Ishikawa (cell line): ENCODE measurements around the gene BACH2.

Experiments used
- CEBPB ChIP-seq: IDR thresholded peaks from 2 replicates; pipeline ENCODE4 v1.6.1; 2012
- CREB1 ChIP-seq: IDR thresholded peaks from 2 replicates; pipeline ENCODE4 v1.6.1; 2012; ENCODE audit warnings: low read depth
- EGR1 ChIP-seq: IDR thresholded peaks from 2 replicates; pipeline ENCODE4 v1.6.1; 2012
- EP300 ChIP-seq: IDR thresholded peaks from 2 replicates; pipeline ENCODE4 v1.6.1; 2012; ENCODE audit warnings: borderline replicate concordance
- FOXM1 ChIP-seq: IDR thresholded peaks from 2 replicates; pipeline ENCODE4 v1.6.1; 2012; ENCODE audit warnings: low read depth, borderline replicate concordance
- NFIC ChIP-seq: IDR thresholded peaks from 2 replicates; pipeline ENCODE4 v1.6.1; 2012
- RAD21 ChIP-seq: IDR thresholded peaks from 2 replicates; pipeline ENCODE4 v1.6.1; 2012; ENCODE audit warnings: low read depth
- TAF1 ChIP-seq: IDR thresholded peaks from 2 replicates; pipeline ENCODE4 v1.6.1; 2012; ENCODE audit warnings: low read depth, mild to moderate bottlenecking
- TCF12 ChIP-seq: IDR thresholded peaks from 2 replicates; pipeline ENCODE4 v1.6.1; 2012; ENCODE audit warnings: low read depth
- TEAD4 ChIP-seq: IDR thresholded peaks from 2 replicates; pipeline ENCODE4 v1.6.1; 2012
- YY1 ChIP-seq: IDR thresholded peaks from 2 replicates; pipeline ENCODE4 v1.6.1; 2012; ENCODE audit warnings: low read depth
- ZBTB7A ChIP-seq: IDR thresholded peaks from 2 replicates; pipeline ENCODE4 v1.6.1; 2012; ENCODE audit warnings: low read depth
- TF ChIP-seq, protein P1 (sequence below): IDR thresholded peaks from 2 replicates; pipeline ENCODE4 v1.6.1; 2012
- TF ChIP-seq, protein P2 (sequence below): IDR thresholded peaks from 2 replicates; pipeline ENCODE4 v1.6.1; 2012; ENCODE audit warnings: low read depth, mild to moderate bottlenecking
- TF ChIP-seq, protein P3 (sequence below): IDR thresholded peaks from 2 replicates; pipeline ENCODE4 v1.6.1; 2012

The BACH2 gene

DNA sequence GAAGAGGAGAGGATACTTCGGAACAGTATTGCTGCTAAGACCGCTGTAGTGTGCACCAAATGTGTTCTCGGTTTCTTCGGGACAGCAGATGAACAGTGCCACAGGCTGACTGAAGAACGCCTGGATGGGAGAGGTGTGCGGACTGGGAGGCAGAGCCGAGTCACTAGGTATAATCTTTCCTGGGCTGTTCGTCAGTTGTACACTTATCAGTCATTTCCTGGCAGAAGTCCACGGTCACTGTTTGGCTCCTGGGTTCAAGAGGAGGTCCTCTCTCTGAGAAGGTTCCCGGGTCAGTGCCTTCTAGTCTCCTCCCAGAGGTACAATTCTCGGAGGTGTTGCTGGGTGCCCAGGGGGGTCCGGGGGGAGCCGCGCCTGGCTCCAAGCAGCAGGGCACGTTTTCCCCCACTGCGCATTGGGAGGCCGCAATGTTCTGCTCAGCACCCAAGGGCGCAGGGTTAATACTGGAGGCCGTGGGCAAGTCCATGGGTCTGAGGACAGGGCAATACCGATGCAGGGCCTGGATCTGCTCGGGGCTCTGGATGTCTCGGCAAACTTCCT, 364.3 kb downstream of the BACH2 start:
- TF ChIP-seq CREB1 (no peak), ZBTB7A (no peak), RAD21 (no peak), TAF1 (no peak), YY1 (no peak), FOXM1 (no peak), NFIC (no peak), TEAD4 (no peak), TCF12 (no peak), EP300 (no peak), EGR1 (no peak), CEBPB (no peak)
- TF ChIP-seq, protein P1, sequence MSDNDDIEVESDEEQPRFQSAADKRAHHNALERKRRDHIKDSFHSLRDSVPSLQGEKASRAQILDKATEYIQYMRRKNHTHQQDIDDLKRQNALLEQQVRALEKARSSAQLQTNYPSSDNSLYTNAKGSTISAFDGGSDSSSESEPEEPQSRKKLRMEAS, result no peak
- TF ChIP-seq, protein P2, sequence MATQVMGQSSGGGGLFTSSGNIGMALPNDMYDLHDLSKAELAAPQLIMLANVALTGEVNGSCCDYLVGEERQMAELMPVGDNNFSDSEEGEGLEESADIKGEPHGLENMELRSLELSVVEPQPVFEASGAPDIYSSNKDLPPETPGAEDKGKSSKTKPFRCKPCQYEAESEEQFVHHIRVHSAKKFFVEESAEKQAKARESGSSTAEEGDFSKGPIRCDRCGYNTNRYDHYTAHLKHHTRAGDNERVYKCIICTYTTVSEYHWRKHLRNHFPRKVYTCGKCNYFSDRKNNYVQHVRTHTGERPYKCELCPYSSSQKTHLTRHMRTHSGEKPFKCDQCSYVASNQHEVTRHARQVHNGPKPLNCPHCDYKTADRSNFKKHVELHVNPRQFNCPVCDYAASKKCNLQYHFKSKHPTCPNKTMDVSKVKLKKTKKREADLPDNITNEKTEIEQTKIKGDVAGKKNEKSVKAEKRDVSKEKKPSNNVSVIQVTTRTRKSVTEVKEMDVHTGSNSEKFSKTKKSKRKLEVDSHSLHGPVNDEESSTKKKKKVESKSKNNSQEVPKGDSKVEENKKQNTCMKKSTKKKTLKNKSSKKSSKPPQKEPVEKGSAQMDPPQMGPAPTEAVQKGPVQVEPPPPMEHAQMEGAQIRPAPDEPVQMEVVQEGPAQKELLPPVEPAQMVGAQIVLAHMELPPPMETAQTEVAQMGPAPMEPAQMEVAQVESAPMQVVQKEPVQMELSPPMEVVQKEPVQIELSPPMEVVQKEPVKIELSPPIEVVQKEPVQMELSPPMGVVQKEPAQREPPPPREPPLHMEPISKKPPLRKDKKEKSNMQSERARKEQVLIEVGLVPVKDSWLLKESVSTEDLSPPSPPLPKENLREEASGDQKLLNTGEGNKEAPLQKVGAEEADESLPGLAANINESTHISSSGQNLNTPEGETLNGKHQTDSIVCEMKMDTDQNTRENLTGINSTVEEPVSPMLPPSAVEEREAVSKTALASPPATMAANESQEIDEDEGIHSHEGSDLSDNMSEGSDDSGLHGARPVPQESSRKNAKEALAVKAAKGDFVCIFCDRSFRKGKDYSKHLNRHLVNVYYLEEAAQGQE, result no peak
- TF ChIP-seq, protein P3, sequence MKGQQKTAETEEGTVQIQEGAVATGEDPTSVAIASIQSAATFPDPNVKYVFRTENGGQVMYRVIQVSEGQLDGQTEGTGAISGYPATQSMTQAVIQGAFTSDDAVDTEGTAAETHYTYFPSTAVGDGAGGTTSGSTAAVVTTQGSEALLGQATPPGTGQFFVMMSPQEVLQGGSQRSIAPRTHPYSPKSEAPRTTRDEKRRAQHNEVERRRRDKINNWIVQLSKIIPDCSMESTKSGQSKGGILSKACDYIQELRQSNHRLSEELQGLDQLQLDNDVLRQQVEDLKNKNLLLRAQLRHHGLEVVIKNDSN, result no peak

DNA sequence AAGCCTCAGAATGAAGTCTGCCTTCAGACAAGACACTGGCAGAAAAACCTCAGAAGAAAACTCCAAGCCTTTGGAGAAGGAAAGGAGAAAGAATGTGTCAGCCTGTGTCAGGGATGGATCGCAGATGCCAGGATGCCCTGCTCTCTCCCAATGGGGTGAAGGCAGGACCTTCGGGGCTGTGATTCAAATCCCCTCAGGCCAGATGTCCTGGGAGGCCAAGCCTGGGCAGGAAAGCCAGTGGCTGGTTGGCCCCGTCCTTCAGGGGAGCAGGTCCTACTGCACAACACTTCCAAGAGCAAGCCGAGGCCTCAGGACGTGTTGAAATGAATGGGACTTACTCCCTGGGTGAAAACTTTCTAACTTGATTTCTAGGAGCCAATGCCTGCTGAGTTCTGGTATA, 365.9 kb downstream of the BACH2 start:
- no peak for TF ChIP-seq EGR1
- no peak for TF ChIP-seq TAF1
- no peak for TF ChIP-seq NFIC
- no peak for TF ChIP-seq CEBPB
- TF ChIP-seq YY1, result no peak
- no peak for TF ChIP-seq FOXM1
- TF ChIP-seq, protein P3, result no peak
- TF ChIP-seq RAD21, result no peak
- TF ChIP-seq, protein P2, result no peak
- no peak for TF ChIP-seq EP300

DNA sequence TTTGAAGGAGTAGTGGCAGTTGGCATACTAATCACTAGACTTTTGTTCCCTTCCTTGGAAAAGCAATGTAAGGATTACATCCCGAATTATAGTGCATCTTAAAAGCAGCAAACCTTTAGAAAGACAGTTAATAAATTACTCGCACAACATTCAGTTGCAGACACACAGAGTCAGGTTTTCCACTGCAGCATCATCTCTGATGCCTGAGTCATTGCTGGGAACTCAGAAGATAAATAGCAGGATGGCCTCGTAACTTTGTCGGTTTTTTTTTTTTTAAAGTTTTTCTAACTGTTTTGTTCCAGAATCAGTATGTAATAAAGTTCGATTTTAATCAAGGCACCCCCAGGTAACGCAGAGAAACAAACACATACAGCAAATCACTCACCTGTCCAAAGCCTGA, 368.0 kb downstream of the BACH2 start:
- TF ChIP-seq FOXM1, result no peak

DNA sequence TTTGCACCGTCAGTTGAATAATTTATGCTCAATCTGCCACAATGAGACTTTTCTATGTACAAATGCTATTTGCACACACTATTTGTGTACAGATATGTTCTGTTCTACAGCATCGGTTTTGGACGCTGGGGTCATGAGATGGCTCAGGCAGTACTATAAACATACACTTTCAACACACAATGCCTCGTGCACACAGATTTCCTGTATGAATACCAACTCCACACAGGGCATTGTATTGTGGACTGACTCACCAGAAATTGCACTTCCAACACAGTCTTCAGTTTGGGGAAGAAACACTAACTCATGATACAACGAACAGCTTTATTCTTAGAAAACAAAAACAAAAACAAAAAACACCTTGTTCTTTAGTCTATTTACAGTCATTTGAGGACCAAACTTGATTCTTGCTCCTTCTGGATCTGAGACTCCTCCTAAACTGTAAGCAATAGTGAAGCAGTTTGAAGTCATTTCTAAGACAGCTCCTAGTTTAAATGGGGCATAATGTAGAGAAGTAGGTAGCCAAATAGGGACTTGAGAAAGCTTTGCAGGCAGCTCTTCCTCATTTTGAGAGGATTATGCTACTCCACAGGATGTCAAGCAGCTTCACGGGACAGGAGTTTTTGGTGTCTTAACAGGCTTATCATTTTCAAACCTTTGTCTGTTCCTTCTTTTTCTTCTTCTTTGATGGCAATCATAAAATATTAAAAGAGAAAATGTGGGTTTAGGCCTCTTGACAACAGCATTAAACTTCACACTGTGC, 368.7 kb downstream of the BACH2 start:
- TF ChIP-seq EGR1 (no peak), FOXM1 (no peak), RAD21 (no peak), CEBPB (no peak), EP300 (no peak), YY1 (no peak), TAF1 (no peak), CREB1 (no peak), TCF12 (no peak), TEAD4 (no peak), NFIC (no peak), ZBTB7A (no peak)
- TF ChIP-seq, protein P2, result no peak
- TF ChIP-seq, protein P3, result no peak
- TF ChIP-seq, protein P1, result no peak
